Endometrium (tissue), 2 donors: ENCODE data around the gene HYAL3.

ENCODE experiments used
- FAIRE-seq: peaks from 2 replicates; lab custom pipeline; 2012; peaks lifted over from hg19 to GRCh38; lab: Jason Lieb, UNC
- donor health status: control.
- donor health status: control.

Gene HYAL3

DNA sequence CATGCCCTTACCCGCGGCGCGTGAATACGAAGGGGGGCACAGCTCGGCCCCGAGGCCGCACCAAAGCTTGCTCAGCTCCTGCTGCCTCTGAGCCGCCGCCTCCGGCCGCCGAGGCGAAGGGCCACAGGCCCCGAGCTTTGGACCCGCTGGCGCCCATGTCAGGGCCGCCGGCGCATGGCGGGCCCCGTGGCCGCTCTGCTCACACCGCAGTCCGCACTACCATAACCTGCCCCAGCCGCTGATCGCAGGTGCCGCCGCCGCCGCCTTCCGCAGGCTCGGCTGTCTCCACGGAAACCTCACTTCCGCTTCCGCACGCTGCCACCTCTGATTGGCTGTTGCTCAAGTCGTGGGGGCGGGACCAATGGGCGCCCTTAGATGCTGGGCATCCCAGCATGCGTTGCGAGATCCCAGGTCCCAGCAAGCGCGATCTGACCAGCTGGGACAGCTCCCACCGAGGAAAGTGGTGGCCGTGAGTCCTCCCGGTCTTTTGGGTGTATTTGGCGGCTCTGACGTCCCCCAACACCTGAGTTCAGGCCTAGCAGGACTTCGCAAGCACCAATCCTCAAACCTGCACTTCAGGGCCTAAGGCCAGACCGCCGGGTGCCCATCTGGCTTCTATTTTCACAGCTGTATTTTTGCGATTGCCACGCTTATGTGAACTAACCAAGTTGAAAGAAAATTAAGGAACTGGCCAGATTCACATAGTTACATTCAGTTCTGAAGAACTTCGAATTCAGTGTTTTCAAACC lies 28.9 kb upstream of the HYAL3 start, which contains the start of gene TUSC2:
TUSC2 (minus strand) TSS at position 281 of the 749 bp plus-strand sequence; CDS start at position 157, 124 bp downstream.
- FAIRE-seq: peak; percentile 90

DNA sequence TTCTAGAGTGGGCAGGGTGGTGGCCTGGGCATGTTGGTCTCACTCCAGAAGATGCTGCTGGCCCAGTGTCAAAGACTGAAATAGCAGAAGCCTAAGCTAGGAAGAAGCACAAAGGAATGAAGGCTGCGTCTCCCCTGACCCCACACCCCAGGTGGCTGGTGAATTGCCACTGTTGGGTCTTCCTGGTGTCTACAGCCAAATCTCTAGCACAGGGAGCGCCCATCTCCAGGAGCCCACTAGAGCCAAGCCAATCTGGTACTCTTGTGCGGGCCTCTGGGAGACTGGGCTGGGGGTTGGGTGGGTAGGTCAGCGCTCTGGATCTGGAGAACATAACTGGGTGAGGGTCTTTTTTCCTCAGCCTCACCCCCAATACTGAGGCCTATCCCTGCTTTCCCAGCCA lies 27.9 kb upstream of the HYAL3 start:
- no peak for FAIRE-seq

DNA sequence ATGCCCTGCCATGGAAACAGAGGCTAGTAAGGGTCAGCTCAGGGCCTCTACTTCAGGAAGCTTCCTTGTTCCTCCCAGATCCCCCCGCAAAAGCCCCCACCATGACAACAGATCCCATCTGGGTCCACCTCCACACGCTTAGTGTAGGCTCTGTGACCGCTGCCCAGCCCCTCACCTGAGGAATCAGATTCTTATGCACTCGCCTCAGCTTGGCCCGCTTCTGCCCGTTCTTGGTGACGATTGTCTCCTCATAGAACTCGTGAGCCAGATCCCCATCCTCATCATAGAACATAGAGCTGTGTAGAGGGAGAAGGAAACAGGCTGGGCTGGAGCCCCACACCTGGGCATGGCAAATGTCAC lies 27.0 kb upstream of the HYAL3 start:
- no peak for FAIRE-seq

DNA sequence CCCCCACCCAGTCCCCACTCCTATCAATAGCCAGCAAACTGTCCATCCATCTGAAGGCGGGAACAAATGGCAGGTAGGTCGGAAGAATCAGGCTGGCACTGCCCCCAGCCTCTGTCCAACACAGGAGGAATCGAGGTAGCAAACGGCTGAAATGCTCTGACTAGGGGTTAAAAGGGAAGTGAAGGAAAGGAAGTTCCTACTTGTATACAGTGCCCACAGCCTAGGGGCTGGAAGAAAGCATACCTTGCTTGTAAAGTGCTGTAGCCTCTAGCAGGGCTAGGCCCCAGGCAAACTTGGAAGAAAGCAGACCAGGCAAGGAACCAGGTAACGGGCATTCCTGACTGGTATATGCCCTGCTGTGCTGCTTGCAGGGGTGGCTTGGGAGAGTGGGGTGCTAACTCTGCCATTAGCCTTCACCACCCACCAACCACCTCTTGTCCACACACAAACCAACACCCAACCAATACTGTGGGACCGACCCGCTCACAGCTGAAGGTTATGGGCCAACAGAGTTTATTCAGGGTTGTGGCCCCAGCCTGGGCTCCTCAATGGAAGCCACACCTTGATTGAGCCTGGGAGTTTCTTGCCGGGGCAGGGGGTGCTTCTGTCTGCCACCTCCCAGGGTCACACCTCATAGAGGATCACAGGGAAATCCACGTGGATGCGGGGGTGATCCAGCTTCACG lies 26.4 kb upstream of the HYAL3 start:
- FAIRE-seq: no peak

DNA sequence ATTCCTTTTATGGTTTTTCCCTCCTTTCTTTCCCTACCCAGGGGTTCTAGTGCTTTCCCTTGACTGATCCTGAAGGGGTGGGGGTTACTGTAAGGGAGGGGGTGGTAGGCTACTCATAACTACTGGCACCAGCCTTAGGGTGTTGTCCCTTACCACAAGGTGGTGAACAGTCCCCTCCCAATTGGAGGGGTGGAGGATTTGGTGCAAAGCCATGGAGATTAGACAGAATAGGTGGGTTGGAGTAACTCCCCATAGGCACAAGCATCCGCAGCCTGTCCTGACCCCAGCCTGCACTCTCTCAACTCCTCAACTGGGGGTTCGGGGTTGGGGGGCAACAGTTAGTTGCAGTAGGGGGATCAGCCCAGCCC lies 25.9 kb upstream of the HYAL3 start:
- FAIRE-seq: no peak

DNA sequence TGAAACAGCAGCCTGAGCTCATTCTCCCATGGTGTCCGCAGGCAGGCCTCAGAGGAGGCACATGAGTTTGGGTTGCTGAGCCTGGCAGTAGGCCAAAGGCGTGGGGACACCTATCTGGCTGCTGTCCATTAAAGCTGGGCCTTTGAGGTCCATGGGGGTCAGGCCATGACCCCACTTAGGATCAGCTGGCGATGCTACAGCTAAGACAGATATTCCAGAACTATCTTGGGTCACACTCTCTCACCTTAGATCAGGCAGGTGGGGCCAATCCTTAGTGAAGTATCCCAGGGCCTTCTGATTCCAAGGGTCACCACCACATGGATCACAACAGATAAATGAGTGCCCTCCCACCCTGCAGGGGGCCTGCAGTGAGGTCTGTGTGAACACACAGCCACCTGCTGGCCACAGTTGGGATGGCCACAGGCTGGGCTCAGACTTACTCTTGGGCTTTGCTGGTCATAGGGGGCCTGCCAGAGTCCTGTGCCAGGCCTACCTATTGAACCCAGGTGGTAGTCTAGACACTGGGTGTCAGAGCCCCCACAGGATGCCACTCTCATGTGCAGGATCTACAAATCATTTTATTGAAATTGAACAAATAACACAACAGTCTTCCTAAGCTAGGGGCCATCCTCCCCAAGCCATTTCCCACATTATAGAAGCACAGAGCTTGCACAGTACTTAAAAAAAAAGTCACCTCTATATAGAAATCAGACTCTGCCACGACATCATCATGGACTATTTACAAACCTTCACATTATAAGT lies 25.3 kb upstream of the HYAL3 start:
- no peak for FAIRE-seq

DNA sequence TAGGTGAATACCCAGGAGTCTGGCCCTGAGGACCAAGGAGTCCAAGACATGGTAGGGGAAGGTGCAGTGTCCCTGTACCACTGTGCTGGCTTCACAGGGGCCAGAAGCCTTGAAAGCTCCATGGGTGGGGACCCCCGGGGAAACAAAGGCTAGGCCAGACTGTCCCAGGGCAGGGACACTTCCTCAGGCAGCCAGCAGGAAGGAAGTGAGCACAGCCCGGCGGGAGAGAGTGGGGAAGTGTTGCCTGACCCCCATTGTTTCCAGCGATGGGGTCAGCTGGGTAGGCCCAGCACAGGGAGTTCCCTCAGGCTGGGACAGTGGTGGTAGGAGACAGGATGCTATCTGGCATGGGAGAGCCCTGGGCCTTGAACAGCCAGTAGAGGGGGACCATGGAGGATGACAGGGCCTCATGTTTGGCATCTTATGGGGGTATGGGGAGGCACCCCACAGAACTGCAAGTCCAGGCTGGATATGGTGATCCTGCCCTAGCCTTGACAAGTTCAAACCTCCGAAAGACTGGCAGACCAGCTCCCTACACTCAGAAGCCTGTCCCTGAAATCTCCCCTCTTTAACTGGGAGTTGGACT lies 24.5 kb upstream of the HYAL3 start:
- FAIRE-seq: no peak

DNA sequence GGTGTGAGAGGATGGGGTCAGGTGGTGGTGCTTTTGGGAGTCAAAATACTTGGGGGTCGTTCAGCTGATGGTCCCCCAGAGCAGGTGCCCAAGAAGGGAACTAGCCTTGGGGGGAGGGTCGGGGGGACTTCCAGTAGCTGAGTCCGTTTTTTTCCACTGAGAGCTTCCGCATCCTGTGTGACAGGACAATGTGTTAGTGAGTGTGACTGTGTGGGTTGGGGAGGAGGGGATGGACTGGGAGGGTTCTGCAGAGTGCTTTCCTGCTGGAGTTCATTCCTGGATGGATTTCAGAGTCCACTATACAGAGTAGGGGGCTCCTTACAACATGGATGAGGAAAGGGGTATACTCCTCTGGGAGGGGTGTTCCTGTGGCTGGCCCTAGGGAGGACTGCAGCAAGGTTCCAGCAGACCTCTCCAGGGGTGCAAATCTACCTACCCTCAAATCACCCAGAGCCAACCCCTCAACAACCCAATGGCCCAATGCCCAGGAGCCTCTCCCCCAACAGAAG lies 23.9 kb upstream of the HYAL3 start:
- FAIRE-seq: no peak

DNA sequence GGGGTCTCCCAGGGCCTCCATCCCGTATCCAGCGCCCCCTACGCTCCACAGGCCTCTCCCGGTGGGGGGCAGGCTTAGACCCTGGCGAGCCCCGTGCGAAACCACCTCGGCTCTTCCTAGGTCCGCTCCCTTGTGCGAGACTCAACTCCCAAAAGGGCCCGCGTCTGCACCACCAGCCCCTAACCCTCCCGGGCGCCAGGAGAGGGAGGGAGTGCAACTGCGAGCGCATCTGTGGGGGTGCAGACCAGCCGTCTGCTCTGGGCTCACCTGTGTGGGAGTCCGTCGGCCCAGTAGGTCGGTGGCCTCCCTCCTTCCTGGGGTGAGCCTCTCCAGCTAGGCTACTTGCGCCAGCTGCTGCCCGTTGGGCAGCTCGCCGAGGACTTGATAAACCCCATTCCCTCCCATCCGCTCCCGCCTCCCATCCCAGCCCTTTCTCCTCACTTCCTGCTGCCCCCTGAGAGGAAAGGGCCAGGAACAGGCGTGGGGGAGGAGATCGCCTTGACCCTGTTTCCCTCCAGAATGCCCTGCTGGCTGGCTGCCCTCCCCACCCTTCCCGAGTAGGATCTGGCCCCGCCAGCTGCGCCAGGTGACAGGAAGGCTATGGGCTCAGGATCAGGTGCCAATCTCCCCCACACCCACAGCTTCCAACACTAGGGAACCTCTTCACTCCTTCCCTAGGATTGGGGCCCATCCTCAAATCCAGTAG lies 23.3 kb upstream of the HYAL3 start, which contains the start of gene HYAL2:
HYAL2 (minus strand) TSS at position 360 of the 706 bp plus-strand sequence. CDS start 2,256 bp downstream, outside the sequence.
- FAIRE-seq: no peak

DNA sequence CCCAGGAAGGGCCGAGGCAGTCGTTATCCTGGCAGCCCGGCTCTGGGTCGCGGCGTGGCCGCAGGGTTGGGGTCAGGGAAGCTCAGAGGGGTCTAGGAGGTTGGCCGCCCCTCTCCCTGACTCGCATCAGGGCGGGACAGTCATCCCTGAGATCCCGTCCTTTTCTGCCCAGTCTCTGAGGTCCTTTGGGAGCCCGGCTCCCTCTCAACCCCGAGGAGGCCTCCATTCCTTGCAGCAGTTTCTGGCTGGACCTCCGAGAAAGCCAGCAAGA lies 22.8 kb upstream of the HYAL3 start:
- no peak for FAIRE-seq

DNA sequence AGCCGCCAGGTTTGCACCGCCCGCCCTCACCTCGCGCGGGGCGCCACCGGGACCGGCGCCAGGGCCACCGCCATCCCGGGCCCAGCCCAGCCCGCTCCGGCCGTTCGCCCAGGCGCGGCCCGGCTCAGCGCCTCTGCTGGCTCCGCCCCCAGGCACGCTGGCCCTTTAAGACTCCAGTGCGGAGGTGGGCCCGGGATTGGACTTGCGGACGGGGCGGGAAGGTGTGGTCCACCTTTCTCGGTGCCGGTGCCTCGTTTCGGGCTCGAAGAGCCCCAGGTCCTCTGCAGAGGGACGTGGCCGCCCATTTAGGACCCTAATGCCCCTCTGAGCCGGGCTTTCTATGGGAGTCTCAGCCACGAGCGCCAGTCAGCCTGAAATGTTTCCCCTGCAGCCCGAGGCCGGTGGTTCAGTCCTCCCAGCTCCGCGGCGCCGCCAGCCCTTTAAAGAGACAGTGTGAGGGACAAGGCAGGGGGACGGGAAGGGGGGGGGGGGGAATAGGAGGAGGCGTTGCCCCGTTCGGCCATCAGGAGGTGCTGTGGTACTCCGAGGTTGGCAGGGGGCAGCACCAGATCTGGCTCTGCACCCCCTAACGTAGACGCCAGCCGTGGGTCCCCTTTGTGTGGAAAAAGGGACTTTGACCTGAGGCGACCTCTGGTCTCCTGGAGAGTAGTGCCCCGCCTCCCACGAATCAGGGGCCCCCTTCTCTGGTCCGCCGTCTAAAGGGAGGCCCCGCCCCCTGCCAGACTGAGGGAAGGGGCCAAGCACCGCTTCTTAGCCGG lies 22.3 kb upstream of the HYAL3 start:
- no peak for FAIRE-seq

DNA sequence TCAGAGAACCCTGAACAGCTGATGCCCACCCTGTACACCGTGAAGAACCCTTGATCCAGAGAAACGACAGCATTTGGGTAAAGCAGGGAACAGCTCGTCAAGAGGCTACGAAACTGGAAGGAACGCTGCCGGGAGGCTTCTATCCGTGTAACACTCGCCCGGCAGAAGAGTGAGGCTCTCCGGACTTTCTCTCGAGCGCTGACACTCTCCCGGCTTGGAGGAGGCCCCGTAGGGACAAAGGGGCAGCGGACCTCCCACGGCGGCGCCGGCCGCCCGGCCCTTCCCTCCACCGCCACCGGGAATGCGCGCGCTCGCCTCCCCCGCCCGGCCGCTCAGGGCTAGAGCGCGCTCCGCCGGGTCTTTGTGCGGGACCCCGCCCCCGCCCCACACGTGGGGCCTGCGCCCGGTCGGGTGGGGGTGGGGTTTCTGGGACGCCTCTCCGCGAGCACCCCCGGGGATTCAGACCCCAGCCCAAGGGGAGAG lies 21.7 kb upstream of the HYAL3 start:
- no peak for FAIRE-seq

DNA sequence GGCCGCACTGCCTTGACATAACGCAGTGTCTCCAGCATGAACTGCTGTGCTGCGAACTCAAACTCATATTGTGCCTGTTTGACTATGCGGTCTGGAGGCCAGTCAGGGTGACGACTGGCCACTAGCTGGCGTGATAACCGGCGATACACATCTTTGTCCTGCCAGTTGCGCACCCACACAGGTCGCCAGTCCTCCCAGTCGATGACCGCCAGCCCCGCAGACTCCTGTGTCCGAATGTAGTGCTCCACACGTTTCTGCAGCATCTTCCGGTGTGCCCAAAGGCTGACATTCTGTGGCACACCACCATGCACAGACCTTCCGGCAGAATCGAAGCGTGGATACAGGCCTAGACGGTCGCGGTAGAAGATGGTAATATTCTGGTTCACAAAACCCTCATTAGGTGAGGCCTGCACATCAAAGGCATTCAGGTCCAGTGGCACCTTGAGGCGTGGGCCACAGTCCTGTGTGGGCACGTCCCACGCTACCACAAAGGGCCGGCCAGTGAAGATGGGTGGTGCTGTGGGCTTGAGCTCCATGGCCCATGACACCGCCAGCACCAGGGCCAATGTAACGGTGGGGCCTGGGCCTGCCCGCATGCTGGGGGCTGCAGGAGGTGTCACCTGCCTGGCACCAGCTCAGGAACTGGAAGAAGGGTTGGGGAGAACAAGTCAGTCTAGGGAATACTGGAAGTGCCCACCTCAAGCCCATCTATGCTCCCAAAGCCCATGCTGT lies 20.9 kb upstream of the HYAL3 start:
- no peak for FAIRE-seq

DNA sequence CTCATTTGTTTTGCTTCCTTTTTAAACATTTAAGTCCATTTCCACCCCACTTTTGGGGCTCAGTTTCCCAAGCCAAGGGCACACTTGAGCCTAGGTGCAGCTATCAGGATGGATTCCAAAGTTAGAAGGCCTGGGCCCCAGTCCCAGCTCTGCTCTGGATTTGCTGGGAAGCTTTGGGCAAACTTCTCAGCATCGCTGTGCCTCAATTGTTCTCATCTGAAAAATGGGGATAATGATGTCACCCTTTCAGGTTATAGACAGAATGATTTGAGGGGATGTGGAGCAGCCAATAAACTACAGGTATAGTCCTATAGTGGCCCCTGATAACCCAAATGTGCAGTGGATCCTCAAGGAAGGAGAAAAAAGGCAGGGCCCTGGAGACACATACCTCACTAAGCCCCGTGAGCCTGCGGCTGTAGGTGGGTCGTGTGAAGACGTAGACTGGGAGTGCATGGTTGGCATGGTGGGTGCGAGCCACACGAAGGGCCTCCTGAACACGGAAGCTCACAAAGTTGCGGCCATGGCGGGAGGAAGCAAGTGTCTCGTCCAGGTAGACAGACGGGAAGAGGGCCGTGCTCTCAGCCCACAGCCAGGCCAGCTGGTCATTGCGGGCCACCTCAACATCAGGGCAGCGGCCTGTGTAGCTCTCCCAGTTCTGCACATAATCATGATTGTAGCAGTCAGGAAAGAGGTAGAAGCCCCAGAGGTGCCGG lies 20.1 kb upstream of the HYAL3 start:
- FAIRE-seq: no peak

DNA sequence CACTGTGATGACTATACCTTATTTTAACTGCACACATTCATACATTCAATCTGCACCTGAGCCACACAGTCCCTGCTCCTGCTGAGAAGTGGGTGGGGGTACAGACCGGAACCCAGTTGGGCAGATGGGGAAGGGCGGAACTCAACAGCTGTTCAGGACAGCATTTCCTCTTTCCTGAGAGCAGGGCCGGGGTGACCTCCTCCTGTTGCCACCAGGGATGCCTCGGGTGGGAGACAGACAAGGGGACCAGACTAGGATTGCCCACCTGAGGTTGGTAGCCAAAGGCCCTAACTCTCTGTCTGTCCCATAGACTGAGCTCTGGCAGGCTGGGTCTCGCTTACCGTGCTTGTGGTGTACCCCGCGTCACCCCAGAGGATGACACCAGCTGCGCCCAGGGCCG lies 19.4 kb upstream of the HYAL3 start:
- FAIRE-seq: no peak

DNA sequence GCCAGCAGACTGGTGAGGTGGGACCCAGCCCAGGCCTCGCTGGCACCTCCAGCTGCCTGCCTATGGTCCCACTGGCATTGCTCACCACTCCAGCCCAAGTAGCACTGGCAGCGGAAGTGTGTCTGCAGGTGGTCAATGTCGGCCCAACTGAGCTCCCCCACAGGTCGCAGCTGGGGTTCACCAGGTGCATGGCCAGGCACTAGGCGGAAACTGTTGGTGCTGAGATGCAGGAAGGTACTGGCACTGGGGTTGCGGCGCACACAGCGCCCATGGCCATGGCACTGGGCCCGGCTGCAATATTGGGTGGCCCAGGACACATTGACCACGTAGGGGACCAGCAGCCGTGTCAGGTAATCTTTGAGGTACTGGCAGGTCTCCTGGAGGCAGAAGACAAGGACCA lies 19.0 kb upstream of the HYAL3 start:
- FAIRE-seq: no peak

DNA sequence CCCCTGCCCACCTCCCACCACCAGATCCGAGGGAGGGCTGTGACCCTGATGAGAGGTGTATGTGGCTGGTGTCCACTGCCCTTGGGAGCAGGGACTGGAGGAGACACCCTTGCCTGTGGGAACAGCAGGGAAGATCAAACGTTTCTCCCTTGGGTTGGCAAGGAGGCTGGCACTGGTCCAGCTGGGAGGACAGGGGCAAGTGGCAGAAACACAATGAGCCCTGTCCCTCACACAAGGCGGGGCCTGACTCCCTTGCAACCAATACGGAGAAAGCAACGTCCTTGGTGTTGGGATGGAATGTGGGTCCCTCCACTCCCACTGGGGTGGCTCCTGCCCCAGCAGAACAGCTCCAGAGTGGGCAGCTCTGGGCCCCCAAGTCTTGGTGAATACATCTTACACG lies 18.1 kb upstream of the HYAL3 start:
- no peak for FAIRE-seq

DNA sequence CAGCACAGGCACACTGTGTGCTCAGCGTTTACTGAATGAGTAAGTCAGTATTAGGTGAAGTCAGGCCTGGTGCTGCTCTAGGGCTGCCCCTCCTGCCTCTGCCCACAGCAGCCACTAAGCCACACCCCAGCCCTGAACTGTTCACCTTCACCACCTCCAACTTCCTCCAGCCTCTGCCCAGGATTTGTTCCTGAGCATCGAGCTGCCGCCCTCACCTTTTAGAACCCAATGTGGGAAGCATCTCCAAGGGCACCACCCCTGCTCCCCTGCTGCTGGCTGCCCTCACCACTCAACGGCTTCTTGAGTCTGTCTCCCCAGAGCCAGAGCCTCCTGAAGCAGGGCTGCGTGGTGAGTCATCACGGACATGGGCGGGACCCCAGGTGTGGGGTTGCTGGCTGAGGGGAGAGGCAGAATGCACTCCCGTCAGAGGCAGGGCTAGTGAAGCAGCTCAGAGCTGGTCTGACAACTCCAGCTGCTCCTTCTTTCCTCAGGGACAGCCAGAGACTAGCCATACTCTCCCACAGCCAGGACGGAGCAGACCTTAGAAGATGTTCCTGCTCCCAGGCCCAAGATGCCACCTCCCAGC lies 17.5 kb upstream of the HYAL3 start:
- no peak for FAIRE-seq

DNA sequence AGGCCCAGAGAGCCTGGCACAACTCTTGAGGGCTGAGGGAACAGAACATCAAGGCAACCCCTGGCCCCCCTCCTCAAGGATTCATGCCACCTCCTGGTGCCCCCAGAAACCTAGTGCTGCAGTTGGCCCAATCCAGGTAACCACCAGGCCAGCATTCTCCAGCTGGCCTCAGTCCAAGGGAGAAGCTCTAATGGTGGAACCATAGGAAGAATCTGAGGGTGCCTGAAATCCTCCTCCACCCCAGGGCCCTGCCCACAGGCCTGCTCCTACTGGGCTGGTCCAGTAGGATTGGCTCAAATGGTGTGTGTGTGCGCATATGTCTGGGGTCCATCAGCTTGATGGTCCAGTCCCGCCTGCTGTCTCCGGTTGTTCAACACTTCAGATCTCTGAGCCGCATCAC lies 15.6 kb upstream of the HYAL3 start:
- no peak for FAIRE-seq
